Astrocyte of the cerebellum (primary cell): ENCODE measurements around the gene PIK3CD.
"Not testable (repeated sequence)": the region's sequence is repeated elsewhere in the genome, so short reads cannot be mapped to it uniquely, and the experiment has no call there.

Source experiments
- DNase-seq: peaks from one replicate; pipeline ENCODE4 v3.0.0-alpha.2; 2011; ENCODE audit warnings: low read depth
- H3K4me3 ChIP-seq: 2 replicates; pipeline ENCODE4 v1.5.1; 2011; ENCODE audit warnings: mild to moderate bottlenecking, low read depth, low read length, moderate library complexity
- in situ Hi-C: cut with HindIII; loops from 2 replicates; pipeline ENCODE4 v1.10.0; 2017; ENCODE audit warnings: low sequenced_read_pairs
- TF ChIP-seq, protein P1 (sequence below): IDR thresholded peaks from 2 replicates; pipeline ENCODE4 v1.5.1; 2012; ENCODE audit warnings: low read length, low read depth, moderate library complexity, mild to moderate bottlenecking; ENCODE audit errors: missing control alignments

PIK3CD gene

DNA sequence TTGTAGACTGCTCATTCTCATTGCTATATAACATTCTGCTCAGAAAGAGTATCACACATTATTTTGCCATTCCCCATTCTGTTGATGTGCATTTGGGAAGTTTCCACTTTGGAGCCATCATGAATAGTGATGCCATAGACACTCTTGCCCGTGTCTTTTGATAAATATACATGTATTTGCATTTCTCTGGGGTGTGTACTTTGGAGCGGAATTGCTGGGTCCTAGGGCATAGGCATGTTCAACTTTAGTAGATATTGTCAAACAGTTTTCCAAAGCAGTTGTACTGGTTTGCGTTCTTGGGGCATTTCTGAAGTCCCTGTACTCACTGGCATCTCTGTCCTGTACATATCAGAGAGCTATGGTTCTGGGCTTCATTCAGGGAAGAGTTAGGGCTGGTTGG lies 52.1 kb downstream of the PIK3CD start:
- in situ Hi-C loops = no loop called here
- TF ChIP-seq, protein P1, sequence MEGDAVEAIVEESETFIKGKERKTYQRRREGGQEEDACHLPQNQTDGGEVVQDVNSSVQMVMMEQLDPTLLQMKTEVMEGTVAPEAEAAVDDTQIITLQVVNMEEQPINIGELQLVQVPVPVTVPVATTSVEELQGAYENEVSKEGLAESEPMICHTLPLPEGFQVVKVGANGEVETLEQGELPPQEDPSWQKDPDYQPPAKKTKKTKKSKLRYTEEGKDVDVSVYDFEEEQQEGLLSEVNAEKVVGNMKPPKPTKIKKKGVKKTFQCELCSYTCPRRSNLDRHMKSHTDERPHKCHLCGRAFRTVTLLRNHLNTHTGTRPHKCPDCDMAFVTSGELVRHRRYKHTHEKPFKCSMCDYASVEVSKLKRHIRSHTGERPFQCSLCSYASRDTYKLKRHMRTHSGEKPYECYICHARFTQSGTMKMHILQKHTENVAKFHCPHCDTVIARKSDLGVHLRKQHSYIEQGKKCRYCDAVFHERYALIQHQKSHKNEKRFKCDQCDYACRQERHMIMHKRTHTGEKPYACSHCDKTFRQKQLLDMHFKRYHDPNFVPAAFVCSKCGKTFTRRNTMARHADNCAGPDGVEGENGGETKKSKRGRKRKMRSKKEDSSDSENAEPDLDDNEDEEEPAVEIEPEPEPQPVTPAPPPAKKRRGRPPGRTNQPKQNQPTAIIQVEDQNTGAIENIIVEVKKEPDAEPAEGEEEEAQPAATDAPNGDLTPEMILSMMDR = no peak
- no peak overlapping the region for H3K4me3 ChIP-seq
- no peak for DNase-seq

DNA sequence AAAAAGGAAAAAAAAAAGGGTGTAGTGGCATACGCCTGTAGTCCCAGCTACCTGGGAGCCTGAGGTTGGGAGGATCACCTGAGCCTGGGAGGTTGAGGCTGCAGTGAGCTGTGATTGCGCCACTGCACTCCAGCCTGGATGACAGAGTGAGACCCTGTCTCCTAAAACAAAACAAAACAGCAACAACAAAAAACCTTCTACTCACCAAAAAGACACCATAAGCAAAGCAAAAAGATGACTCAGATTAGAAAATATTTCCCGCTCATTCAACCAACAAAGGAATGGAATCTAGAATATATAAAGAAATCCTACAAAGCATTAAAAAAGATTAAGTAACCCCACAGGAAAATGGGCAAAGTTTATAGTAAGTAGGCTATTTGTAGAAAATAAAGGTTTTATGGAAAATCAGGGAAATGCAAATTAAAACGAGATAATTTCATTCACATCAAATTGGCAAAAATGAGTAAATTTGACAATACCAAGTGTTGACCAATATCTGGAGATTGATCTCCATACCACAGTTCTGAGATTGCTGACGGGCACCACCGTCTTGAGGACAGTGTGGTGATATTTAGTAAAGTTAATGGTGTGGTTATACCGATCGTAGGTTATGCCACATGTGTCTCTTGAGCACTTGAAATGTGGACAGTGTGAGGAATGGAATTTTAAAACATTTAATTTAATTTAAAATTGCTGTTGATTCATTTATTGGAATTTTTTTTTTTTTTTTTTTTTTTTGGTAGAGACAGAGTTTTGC lies 54.0 kb downstream of the PIK3CD start:
- DNase-seq = peak; percentile 66
- TF ChIP-seq, protein P1 = no peak
- in situ Hi-C loops = no loop called here
- H3K4me3 ChIP-seq = no peak overlapping the region

DNA sequence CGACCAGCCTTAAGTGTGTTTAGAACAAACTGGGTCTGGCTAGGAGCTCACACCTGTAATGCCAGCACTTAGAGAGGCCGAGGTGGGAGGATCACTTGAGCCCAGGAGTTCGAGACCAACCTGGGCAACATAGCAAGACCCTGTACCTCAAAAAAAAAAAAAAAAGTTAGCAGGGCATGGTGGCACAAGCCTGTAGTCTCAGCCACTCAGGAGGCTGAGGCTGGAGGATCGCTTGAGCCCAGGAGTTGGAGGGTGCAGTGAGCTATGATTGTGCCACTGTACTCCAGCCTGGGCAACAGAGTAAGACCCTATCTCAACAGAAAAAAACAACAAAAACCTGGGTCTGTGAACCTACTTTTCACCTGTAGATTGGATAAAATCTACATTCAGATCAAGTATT lies 54.6 kb downstream of the PIK3CD start:
- H3K4me3 ChIP-seq = no peak overlapping the region
- no peak for DNase-seq
- in situ Hi-C loops = no loop called here
- TF ChIP-seq, protein P1 = no peak

DNA sequence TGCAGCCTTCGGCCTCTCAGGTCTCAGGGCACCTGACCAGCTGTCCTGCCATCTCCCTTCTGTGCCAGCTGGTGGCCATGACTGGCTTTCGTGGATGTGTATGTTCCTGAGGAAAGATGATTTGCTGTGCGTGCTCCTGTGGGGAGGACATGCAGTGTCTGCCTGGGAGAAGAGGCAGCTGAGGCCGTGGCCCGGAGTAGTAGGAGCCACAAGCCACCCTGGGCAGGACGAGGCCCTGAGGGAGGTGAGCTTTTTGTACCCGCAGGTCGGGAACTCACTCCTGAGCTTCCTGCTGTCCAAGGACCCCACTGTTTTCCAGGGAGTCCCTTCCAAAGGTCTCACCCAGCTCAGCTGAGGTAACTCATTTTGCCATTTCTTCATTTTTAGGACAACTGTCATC lies 58.5 kb downstream of the PIK3CD start:
- DNase-seq = no peak
- in situ Hi-C loops = no loop called here
- TF ChIP-seq, protein P1 = no peak
- H3K4me3 ChIP-seq = no peak overlapping the region

DNA sequence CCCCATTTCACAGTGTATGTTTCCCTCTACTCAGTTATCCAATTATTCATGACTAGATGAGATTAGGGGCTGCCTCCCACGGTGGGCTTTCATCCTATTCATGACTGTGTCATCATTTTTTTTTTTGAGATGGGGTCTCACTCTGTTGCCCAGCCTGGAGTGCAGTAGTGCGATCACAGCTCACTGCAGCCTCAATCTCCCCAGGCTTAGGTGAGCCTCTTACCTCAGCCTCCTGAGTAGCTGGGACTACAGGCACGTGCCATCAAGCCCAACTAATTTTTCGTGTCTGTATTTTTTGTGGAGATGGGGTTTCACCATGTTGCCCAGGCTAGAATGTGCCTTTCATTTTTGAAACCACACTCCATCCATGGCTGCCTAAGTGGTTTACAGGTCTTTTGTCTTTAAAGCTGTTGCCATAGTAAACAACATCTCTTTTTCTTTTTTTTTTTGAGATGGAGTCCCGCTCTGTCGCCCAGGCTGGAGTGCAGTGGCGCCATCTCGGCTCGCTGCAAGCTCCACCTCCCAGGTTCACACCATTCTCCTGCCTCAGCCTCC lies 60.0 kb downstream of the PIK3CD start:
- TF ChIP-seq, protein P1 = no peak
- in situ Hi-C loops = no loop called here
- no peak overlapping the region for H3K4me3 ChIP-seq
- DNase-seq = no peak

DNA sequence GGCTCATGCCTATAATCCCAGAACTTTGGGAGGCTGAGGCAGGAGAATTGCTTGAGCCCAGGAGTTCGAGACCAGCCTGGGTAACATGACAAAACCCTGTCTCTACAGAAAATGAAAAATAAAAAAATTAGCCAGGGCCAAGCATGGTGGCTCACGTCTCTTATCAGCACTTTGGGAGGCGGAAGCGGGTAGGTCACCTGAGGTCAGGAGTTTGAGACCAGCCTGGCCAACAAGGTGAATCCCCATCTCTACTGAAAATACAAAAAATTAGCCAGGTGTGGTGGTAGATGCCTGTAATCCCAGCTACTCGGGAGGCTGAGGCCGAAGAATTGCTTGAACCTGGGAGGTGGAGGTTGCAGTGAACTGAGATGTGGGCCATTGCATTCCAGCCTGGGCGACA lies 61.2 kb downstream of the PIK3CD start:
- in situ Hi-C loops, DNase-seq: not testable (repeated sequence)

DNA sequence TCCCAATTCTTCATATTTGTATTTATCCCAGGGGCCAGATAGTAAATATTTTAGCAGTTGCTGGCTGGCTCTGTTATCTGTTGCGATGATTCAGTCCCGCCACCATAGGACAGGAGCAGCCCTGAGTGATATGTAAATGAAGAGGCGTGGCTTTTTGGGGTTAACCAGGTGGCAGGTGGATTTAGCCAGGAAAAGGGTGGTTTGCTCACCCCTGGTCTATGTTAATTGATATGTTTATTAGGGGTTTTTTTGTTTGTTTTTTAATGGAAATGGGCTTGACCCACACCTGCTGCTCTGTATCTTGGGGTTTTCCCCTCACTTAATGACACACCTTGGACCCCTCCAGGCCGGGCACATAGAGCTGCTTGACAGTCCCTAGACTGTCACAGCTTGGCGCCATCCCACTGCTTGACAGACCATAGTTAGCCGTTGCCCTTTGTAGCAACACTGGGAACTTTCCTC lies 62.8 kb downstream of the PIK3CD start:
- TF ChIP-seq, protein P1 = no peak
- in situ Hi-C loops = no loop called here
- no peak for DNase-seq

More for the DNA sequence above, 61.2 kb downstream of the PIK3CD start:
- H3K4me3 ChIP-seq = not testable (repeated sequence)

More for the DNA sequence above, 62.8 kb downstream of the PIK3CD start:
- no peak overlapping the region for H3K4me3 ChIP-seq
